ENCODE data around the gene BLTP3B.

Gene BLTP3B

DNA sequence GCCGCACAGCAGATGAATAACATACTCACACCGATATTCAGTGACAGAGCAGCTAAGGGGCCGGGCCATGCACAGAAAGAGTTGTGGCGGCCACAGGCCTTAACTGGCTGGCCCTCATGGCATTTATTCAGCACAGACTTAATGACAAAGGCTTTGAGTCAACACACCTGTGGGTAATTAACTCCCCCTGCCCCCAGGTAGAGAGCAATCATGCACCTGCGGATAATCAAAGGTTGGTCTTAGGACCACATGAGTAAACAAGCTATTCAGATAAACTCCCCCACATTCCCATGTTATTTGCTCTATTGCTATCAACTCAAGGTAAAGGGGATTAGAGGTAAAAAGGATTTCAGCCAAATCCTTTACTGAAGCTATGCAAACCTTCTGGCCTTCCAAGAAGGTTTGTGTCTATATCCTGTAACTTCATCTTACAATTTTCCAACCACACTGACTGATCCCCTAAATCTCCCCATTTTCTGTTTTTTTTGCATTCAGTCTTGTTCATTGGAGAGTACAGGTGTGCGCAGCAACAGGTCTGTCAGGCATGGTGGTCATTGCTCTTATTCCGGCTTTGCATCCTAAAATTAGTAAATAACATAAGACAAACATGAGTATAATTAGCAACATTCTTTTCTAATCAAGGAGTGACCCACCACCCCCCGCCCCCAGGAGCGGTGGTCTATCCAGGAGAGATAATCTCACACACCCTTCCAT lies 16.9 kb upstream of the BLTP3B start:
- no peak for DNase-seq

DNA sequence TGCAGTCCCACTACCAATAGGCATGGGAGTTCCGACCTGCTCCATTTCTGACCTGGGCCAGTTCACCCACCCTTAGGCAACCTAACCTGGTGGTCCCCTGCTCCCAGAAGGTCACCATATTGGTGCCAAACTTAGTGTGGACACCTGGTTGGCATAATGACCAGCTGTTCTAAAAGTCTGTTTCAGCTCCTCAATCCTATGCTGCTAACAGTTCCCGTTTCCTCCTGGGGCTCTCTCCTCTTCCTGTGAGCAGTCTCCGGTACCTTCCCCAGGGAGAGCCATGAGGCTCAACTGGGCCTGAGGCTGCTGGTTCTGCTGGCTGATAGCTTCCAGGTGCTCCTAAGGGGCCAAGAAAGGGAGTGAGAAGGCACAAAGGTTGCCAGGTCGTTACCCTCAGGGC lies 15.9 kb upstream of the BLTP3B start:
- no peak for DNase-seq

DNA sequence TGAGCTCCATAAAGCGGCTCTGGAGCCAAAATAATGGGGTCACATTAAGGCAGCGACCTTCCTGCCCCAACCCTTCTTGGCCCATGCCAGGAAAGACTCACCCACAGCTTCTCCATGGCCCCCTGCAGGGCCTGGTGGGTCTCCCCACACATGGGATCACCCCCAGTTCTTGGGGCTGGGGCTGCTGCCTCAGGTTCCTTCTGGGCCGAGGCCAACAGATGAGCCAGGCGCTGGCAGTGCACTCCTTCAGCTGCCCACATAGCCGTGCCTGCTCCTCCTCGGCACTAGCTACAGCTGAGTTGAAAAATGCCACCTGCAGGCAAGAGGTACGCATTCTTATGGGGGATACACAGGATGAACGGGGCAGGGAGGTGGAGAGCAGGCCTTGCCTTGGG lies 14.8 kb upstream of the BLTP3B start:
- no peak for DNase-seq

DNA sequence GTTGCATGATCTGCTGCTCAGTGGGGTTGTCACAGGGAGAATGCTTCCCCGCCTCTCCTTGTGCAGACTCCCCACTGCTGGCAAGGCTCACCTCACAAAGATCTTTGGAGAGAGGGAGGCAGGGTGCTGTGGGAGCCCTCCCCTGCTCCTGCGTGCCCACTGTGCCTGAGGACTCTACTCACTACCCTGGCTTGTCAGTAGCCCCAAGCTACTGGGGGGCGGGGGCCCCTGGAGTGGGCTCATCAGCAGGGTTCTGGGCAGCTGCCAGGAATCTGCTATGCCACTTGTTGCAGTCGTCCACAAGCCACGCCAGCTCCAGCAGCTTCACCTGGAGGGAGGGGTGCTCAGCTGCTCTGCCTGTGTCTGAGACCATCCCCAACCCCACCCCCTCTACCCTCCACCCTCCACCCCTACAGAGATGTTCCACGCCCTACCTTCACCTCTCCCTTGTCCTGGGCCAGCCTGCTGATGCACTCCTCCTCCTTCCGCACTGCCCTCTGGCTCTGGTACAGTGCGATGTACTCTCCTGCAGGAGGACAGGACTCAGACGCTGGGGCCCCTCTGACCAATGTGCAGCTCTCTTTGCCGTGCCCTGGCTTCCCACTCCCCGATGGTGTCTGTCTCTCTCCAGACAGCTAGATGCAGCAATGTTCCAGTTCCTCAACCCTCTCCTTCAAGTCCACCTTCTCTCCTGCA lies 14.2 kb upstream of the BLTP3B start:
- no peak for DNase-seq

DNA sequence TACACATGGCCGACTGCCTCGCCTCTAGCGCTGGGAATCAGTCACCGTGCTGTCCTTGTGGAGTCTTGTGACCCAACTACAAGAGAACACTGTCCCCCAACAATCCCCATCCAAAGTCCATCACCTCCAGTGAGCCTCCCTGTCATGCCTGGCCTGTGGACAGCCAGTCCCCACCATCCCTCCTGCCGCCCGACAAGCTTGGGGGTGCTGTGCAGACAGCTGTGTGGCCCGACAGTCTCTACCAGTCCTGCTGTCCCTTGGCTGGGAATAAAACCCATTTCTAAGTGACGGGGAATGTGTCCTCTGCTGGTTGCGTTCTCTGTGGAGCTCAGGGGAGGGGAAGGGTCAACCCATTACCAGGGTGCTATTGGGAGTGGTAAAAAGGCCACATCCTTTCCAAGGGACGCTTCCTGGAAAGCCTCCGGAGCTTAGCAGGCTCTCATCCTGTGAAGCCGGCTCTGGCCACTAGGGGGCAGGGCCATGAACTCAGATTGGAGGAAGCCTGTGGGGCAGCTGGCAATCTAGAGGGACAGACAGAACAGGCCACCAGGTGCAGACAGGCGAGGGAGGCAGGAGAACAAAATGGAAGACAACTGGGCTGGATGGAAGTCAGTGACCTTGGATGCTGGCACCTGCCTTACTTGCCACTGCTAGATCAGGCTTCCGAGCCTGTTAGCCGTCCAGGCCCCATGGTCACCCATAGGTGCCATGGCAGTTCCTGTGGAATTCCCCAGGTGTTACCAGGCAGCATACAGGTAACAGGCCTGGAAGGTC lies 12.0 kb upstream of the BLTP3B start:
- DNase-seq = no peak

DNA sequence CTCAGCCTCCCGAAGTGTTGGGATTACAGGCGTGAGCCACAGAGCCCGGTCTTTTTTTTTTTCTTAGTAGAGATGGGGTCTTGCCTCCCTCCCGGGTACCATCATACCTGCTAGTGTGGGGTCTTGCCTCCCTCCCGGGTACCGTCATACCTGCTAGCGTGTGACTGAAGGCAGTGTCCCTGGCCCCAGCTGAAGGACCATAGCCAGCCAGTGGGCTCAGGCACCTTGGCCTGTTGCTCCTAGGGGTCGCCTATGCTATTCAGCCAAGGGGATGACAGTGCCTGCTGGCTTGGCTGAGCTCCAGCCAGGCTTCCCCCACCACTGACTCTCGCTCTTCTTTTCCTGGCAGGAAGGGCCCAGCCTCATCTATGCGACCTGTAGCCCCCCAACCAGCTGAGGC lies 10.5 kb upstream of the BLTP3B start:
- DNase-seq = no peak

DNA sequence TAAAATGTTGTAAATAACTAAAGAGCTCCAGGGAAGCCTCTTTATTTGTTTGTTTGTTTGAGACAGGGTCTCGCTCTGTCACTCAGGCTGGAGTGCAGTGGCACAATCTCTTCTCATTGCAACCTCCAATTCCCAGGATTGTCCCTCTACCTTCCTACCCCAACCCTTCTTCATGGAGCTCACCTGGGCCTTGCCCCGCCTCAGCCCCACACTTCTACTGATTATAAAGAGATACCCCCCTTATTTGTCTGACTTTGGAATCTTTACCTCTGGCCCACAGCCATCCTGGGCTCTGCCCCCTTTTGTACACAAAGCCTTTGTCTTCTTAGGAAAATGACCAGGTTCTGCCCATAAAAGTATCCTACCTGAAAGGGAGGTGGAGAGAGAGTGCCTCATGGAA lies 9.1 kb upstream of the BLTP3B start:
- DNase-seq = peak; percentile 56

DNA sequence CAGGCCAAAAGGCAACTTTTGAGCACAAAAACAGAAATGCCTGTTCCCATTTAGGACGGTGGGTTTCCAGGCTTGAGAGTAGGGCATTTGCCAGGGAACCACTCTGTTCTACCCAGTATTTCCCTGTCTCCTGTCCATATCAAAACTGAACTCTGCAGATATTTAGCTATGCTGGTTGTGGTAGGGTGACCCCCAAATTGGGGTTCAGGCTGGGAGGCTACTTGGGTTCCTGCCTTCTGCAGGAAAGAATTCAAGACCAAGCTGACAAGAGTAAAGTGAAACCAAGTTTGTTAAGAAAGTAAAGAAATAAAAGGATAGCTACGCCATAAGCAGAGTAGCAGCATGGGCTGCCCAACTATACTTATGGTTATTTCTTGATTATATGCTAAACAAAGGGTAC lies 3.6 kb upstream of the BLTP3B start:
- DNase-seq = no peak

DNA sequence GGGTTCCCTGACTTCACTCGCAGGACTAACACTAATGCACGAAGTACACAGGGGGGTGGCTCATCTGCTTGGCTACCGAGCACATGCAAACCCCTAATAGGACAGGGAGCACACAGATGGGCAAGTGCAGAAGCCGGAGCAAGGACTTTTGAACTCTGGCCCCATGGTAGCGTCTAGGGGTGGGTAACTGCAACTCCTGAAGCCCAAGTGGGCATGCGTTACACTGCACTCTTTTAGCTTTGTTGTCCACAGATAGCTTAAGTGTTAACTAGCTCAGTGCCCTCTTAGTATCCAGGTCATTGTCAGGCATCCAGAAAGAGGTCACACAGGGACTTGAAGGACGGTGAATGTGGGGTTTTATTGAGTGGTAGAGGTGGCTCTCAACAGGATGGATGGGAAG lies 3.0 kb upstream of the BLTP3B start:
- DNase-seq = no peak

DNA sequence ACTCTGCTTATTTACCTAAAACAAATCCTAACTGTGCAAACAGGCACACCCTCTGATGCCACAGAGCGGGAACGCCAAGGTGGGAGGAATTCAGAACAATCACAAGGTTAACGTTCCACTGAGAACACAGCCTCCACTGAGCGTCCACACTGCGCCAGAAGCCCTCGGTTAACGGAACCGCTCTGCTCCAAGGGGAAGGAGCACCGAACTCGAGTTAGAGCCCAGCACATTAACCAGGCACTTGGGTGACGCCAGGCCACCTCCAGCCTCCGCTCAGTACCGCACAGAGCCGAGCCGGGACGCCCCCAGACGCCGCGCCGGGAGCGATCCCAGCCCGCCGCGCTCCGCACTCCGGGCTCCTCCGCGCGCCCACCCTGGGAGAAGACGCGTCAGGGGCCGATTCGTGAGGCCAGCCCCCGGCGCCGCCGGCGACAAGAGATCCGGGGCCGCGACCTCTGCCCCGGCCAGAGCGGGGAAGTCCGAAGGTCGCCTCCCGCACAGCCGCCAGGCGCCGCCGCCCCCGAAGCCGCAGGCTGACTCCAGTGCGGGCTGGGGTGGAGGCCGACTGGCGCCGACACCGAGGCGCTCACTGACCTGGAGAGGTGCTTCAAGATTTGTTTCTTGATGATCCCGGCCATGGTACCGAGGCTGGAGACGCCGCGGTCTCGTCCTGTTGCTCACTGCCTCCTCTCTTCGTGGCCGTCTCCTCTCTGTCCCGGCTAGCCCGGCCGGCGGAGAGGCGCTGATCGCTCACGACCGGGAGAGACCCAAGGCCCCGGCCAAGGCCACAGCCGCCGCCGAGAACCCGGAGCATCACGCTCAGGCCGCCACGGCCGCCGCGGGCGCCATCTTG lies 450 bp downstream of the BLTP3B start:
- DNase-seq = peak; percentile 48

DNA sequence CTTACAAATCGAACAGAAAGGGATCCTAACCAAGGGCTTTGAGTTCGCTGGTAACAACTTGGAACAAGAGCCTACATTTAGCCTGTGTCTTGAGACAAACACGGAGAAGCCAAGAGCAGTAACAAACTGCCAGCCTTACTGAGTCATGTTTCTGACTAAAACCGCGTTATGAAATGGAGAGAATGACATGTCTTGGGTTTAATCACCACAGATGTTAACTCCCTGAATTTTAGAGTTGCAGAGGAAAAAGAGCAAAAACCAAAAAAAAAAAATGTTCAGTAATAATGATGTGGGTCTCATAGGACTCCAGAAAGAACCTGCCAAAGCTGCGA lies 1.0 kb downstream of the BLTP3B start:
- no peak for DNase-seq

DNA sequence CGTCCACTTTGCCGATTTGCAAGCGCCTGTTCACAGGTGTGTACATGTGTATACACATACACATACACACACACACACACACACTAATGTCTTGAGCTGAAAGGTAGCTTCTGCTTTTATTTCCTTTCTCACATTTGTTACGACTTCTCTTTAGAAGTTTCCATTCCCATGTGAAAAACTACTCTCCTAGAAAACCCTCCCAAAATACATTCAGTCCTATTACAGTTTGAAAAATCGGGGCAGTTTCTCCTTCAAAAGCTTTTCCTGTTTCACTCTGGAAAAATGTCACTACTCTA lies 3.9 kb downstream of the BLTP3B start:
- DNase-seq = no peak

DNA sequence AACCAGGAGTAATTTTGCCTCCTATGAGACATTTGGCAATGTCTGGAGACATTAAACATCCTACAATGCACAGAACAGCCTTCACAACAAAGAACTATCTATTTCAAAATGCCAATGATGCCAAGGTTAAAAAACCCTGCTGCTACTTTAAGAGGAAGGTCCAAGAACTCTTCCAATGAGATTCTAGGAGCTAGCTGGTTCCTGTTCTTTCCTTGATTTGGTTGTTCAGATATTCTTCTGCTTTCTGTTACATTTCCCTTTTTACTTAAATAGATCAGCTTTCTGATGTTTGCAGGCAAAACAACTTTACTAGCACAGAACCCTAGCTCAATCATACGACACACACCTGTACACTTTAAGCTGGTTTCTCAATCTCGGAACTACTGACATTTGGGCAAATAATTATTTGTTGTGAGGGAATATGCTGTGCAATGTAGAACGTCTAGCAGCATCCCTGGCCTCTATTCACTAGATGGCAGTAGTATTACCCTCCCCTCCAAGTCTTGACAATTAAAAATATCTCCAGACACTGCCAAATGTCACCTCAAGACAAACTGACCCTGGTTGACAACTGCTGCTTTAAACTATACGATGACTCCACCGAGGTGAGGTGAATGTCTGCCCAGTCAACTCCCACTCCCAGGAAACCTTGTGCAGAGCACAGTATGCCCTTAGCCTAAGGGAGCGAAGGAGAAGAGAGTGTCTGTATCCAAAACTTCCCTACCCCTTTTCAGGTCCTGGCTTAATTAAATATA lies 4.4 kb downstream of the BLTP3B start:
- DNase-seq = no peak

DNA sequence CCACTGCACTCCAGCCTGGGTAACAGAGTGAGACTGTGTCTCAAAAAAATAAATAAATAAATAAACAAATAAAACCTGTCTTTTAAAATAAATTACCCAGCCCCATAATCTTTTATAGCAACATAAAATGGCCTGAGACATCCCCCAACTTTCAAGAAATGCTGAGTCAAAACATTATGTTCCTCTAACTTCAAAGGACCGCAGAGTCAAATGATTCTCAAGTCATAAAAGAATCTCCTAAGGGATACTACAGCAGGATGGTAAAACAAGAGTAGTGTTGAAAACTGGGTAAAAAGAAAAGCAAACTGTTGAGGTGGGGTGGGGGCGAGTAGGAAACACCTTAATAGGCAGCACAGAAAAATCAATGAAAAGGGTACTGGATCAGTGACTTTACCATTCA lies 9.5 kb downstream of the BLTP3B start:
- no peak for DNase-seq

DNA sequence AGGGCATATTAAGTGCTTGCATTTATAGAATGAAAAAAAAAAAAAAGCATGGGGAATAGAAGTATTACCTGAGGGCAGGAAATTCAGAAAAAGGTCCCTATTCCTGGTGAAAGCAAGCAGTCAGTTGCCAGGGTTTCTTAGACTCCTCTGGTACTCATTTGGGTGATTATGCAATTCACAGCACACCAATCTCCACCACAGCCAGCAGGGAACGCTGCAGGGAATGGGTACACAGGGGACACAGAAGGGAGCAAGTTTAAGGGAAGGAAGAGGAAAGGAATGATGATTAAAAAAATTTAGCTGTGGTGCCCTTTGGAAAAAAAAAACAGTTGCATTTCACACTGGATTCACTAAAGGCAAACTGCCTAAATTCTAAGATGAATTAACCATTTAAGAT lies 14.2 kb downstream of the BLTP3B start:
- DNase-seq = no peak

DNA sequence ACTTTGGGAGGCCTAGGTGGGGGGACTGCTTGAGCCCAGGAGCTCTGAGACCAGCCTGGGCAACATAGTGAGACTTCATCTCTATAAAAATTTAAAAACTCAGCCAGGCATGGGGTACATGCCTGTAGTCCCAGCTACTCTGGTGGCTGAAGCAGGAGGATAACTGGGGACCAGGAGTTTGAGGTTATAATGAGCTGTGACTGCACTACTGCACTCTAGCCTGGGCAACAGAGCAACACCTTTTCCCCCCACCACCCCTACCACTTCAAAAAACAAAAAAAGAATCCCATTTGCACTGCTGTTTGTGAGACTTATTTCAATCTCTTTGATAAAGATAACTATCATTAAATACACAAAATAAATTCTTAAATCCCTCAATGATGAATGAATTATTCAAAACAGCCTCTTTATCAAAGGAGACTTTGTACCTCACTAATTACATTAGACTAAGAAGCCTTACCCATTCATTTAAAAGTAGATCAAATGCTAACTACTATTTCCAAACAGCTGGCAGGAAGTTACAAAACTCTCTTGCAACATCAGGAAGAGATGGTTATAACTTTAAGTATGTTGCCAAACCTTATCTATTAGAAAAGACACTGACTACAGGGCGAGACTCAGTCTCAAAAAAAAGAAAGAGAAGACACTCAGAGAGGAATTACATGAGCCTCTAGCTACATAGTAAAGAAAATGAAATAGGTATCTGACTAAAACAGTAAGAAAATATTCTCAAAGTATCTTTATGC lies 14.7 kb downstream of the BLTP3B start:
- peak; percentile 28 for DNase-seq

DNA sequence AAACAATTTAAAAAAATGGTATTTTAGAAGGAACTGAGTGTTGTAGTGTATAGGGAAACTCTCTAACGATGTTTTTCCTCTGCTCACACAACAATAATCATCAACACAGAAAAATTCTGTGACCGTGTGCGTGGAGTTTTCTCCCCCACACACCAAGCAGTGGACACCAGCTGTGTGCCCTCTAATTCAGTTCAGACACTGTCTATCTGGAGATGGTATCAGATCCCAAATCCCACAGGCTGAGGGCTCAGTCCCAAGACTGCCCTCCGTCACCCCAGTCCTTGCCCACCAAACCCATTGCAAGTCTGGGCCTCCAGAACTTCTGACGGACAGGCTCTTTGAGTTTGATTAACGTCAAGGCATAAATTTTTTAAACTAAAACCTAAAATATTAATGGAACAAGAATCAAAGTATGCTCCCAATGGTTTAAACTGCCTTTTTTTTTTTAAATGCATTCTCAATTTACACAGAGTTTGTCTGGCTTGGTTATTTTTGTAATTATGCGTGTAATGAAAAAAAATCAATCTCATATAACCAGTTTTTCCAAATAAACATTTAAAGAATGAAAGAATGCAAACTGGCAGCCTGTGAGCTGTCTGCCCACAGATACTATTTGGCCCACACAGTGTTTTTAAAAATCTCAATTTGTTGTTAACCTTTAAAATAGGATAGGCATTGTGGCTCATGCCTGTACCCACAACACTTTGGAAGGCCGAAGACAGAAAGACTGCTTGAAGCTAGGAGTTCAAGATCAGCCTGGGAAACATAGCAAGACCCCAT lies 19.2 kb downstream of the BLTP3B start:
- no peak for DNase-seq

DNA sequence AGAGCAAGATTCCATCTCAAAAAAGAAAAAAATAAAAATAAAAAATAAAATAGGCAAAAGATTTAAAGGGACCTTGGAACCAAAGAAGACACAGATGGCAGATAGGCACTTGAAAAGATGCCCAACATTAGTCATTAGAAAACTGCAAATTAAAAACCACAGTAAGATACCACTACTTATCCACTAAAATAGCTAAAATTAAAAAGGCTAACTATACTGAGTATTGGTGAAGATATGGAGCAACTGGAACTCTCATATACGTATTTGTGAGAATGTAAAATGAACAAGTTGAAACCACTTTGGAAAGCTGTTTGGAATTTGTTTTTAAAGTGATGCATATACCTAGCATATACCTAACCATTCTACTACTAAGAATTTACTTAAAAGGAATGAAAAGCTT lies 22.3 kb downstream of the BLTP3B start:
- no peak for DNase-seq

DNA sequence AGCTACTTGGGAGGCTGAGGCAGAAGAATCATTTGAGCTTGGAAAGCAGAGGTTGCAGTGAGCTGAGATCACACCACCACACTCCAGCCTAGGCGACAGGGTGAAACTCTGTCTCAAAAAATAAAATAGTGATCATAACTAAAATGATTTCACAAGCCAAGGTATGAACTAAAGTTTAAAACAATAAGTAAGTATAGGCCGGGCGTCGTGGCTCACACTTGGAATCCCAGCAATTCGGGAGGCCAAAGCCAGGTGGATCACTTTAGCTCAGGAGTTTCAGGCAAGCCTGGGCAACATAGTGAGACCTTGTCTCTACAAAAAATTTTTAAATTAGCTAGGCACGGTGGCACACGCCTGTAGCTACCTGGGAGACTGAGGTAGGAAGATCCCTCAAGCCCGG lies 27.4 kb downstream of the BLTP3B start:
- no peak for DNase-seq

DNA sequence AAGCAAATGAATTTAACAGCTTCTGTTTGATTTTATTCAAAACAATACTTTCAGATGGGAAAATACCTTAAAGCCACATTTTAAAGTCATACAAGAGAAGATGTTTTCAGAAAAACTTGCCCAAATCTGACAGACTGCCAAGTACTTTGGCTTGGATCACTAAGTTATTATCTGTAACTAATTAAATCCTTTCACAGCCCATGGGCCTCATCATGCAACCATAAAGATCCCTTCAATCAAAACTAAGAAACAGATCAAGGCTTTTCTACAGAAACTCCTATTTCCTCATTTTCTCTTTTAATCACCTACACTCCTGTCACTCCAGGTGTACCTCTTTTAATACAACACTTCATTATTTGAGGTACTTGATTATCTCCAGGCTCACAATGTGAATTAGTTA lies 28.1 kb downstream of the BLTP3B start:
- no peak for DNase-seq

DNA sequence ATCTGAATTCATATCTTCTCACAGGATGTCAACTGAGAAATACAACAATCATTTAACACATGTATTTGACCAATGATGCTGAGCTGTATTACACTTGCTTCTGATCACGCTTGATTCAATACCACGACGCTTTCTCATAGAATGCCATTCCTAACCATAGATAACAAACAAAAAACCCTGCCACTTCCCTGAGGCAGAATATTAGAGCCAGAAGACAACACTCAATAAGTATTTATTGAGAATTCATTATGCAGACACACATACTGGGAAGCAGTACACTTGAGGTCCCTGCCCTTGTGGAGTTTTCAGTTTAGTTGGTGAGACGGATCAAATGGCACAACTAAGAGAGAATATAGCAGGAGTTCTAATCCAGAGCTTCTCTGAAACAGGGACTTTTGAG lies 32.4 kb downstream of the BLTP3B start:
- DNase-seq = no peak

All from NCI-H526 treated with DMSO at 0.1 percent for 48 hours (cell line).